Lung (tissue), 12 donors: ENCODE data around the gene DLGAP4. TPM values are rescaled to one million over a fixed set of nuclear protein-coding genes. Genes with fewer than 3 reads are reported as not detected.
"Not testable (repeated sequence)": the region's sequence is repeated elsewhere in the genome, so short reads cannot be mapped to it uniquely, and the experiment has no call there.

Experiments
- ATAC-seq: fragments of 200-7000 bp; cut with Tn5 transposase; one replicate; pipeline ENCODE4 v1.9.1; 2020; ENCODE audit warnings: moderate number of reproducible peaks; ENCODE audit not compliant: insufficient read depth, low FRiP score
- DNase-seq, 3 donors: peaks; one replicate each; pipeline ENCODE4 v3.0.0-alpha.2; 2013 to 2017
- H3K27ac ChIP-seq, 2 donors: one replicate each; pipeline ENCODE4 v1.5.1; 2013; ENCODE audit warnings: mild to moderate bottlenecking in 2 of 2, moderate library complexity in 2 of 2, control low read depth in 1 of 2, inconsistent platforms in 1 of 2, low read depth in 1 of 2, low read length in 1 of 2
- H3K27me3 ChIP-seq, 3 donors: one replicate each; pipeline ENCODE4 v1.5.1; 2013; ENCODE audit warnings: low read length in 2 of 3; ENCODE audit not compliant: control insufficient read depth in 3 of 3, insufficient read depth in 3 of 3
- H3K36me3 ChIP-seq, 4 donors: one replicate each; pipeline ENCODE4 v1.5.1; 2013; ENCODE audit warnings: low read length in 4 of 4, mild to moderate bottlenecking in 1 of 4, moderate library complexity in 1 of 4; ENCODE audit not compliant: control insufficient read depth in 4 of 4, insufficient read depth in 4 of 4
- H3K4me1 ChIP-seq, 5 donors: one replicate each; pipeline ENCODE4 v1.5.1; 2013; ENCODE audit warnings: low read length in 5 of 5, mild to moderate bottlenecking in 2 of 5, moderate library complexity in 1 of 5; ENCODE audit not compliant: control insufficient read depth in 5 of 5, insufficient read depth in 5 of 5
- H3K4me3 ChIP-seq: one replicate; pipeline ENCODE4 v1.5.1; 2013; ENCODE audit warnings: mild to moderate bottlenecking, control low read depth, moderate library complexity
- H3K9ac ChIP-seq, 2 donors: one replicate each; pipeline ENCODE4 v1.5.1; 2013; ENCODE audit warnings: low read length in 2 of 2, control low read depth in 1 of 2; ENCODE audit not compliant: insufficient read depth in 1 of 2
- H3K9me3 ChIP-seq, 4 donors: one replicate each; pipeline ENCODE4 v1.5.1; 2013; ENCODE audit warnings: low read length in 3 of 4, mild to moderate bottlenecking in 1 of 4, moderate library complexity in 1 of 4; ENCODE audit not compliant: control insufficient read depth in 4 of 4, insufficient read depth in 3 of 4
- WGBS, 2 donors: extraction: QIAGEN DNeasy Blood & Tissue Kit; methylation state at CpG; one replicate each; pipeline ENCODE4 v1.1.7; 2013; 5-methylcytosine and 5-hydroxymethylcytosine counted together
- polyA plus RNA-seq, 2 donors: library from polyadenylated mRNA; stranded (reverse); fragments of 200-250 nt; gene quantifications; one replicate each; pipeline ENCODE4 v1.2.1, GENCODE V29; 2013
- total RNA-seq, 2 donors: library from RNA; depleted of rRNA in 1 of 2; stranded (reverse); fragments of >200 nt in 1 of 2; gene quantifications; one replicate each; pipeline ENCODE4 v1.2.1, GENCODE V29; 2014 to 2021
- TF ChIP-seq, protein P1 (sequence below): IDR thresholded peaks from 2 replicates; pipeline ENCODE4 v1.5.1; 2012; ENCODE audit warnings: mild to moderate bottlenecking; ENCODE audit errors: control extremely low read depth, extremely low read depth
- donor health status: control.
- donor health status: control.
- donor health status: Bipolar disorder and iron deficiency.
- donor health status: healthy.
- donor health status: DM: yes; HTN: yes; CAD: no.

The DLGAP4 gene
- total and polyA plus RNA-seq, 4 donors: 34.6 to 67.6 (median 35.8) TPM

DNA sequence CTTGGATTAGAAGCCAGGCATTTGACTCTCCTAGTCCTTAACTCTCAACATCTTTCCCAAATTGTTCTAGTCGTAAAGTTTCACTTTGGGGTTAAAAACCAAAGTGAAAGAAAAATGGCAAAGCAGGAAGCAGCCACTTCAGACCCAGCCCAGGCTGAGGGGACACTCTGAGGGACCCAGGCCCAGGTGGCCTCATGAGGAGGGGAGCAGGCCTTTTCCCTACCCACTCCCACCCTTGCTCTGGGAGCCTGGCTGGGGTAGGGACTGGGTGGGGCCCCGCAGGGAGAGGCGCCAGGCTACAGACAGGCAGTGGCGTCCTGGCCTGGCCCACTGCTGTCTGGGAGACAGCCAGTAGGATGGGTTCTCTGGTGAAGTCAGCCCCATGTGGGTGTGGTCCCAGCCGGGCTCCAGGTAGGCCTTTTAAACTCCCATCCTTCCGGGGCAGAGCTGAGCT lies 166.5 kb downstream of the DLGAP4 start:
- H3K4me1 ChIP-seq: peaks cover 31 to 49% (median 46%) of the 10 kb centered on the region in 5 donors
- H3K9ac ChIP-seq: peak overlapping the region in 1 of 2 donors; percentile 23
- ATAC-seq (peak; percentile 64), DNase-seq (no peak)
- H3K27ac ChIP-seq: peak overlapping the region; percentile 14 to 80
- peaks cover 0 to 3% (median 0%) of the 10 kb centered on the region in 4 donors for H3K36me3 ChIP-seq
- WGBS, 2 donors: 13 to 23% methylated on average over 6 of the region's 6 CpGs
- TF ChIP-seq, protein P1, sequence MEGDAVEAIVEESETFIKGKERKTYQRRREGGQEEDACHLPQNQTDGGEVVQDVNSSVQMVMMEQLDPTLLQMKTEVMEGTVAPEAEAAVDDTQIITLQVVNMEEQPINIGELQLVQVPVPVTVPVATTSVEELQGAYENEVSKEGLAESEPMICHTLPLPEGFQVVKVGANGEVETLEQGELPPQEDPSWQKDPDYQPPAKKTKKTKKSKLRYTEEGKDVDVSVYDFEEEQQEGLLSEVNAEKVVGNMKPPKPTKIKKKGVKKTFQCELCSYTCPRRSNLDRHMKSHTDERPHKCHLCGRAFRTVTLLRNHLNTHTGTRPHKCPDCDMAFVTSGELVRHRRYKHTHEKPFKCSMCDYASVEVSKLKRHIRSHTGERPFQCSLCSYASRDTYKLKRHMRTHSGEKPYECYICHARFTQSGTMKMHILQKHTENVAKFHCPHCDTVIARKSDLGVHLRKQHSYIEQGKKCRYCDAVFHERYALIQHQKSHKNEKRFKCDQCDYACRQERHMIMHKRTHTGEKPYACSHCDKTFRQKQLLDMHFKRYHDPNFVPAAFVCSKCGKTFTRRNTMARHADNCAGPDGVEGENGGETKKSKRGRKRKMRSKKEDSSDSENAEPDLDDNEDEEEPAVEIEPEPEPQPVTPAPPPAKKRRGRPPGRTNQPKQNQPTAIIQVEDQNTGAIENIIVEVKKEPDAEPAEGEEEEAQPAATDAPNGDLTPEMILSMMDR: no peak
- no peaks in the 10 kb centered on the region for H3K9me3 ChIP-seq
- H3K4me3 ChIP-seq: no peak overlapping the region
- no peaks in the 10 kb centered on the region for H3K27me3 ChIP-seq

DNA sequence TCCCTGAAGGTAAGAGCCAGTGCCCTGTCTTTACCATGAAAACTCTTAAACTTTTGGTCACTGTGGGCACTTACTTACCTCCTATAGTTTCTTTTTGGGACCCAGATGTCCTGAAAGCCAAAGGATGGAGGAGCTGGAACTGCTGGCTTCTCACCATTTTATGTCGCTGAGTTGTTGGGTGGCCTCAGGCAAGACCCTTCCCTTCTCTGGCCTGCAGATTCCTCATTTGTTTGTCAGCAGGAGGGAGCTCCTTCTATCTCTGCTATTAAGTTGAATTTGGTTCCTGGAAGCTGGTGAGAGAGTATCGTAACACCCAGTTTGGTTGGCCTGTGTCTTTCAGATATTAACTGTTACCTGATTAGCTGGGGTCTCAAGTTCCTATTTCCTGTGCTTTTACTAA lies 167.0 kb downstream of the DLGAP4 start:
- DNase-seq (no peak), ATAC-seq (no peak)
- Histone ChIP-seq H3K9ac (peak overlapping the region in 1 of 2 donors; percentile 23), H3K4me3 (no peak overlapping the region), H3K4me1 (peaks cover 26 to 47% (median 43%) of the 10 kb centered on the region in 5 donors), H3K27me3 (no peaks in the 10 kb centered on the region), H3K36me3 (peaks cover 0 to 5% (median 0%) of the 10 kb centered on the region in 4 donors), H3K27ac (peak overlapping the region; percentile 14 to 80), H3K9me3 (no peaks in the 10 kb centered on the region)
- WGBS, 2 donors: 73 to 82% methylated on average over 2 of the region's 2 CpGs
- TF ChIP-seq, protein P1: no peak

DNA sequence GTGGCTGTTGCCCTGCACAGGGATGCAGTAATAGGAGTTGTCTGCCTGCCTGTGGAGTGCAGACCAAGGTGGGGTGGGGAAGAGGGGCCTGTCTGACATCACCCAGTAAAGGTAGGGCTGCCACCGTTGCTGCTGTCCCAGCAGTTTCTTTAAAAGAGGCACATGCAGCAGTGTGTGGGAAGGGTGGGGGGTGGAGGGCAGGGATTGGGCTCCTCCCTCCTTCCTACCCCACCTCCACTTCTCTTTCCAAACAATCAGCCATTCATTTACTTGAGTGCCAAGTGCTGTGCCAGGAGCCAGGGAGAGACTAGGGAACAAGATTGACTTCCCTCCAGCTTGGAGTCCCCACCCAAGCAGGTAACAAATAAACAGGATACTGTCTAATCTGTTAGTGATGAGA lies 168.4 kb downstream of the DLGAP4 start:
- Histone ChIP-seq H3K27ac (peak overlapping the region; percentile 55 to 75), H3K4me3 (no peak overlapping the region), H3K36me3 (peaks cover 0 to 6% (median 0%) of the 10 kb centered on the region in 4 donors), H3K4me1 (peaks cover 22 to 48% (median 38%) of the 10 kb centered on the region in 5 donors), H3K27me3 (no peaks in the 10 kb centered on the region), H3K9ac (no peak overlapping the region), H3K9me3 (no peaks in the 10 kb centered on the region)
- TF ChIP-seq, protein P1: no peak
- WGBS, 2 donors: 15 to 57% methylated on average over 1 of the region's 1 CpG
- peak in 2 of 3 donors; percentile 33 to 51 for DNase-seq
- ATAC-seq: no peak

DNA sequence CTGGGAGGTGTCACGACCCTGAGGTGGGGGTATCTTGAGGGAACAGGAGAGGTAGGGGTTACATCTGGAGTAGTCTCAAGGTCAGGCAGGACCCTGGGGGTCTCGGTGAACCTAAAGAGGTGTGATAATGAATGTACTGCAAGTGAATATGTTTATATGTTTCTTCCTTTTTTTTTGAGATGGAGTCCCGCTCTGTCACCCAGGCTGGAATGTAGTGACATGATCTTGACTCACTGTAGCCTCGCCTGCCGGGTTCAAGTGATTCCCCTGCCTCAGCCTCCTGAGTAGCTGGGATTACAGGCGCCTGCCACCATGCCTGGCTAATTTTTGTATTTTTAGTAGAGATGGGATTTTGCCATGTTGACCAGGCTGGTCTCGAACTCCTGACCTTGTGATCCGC lies 168.9 kb downstream of the DLGAP4 start:
- Histone ChIP-seq H3K4me1 (peaks cover 20 to 45% (median 34%) of the 10 kb centered on the region in 5 donors), H3K27ac (peak overlapping the region; percentile 55 to 75)
- not testable (repeated sequence) for ATAC-seq, H3K9ac ChIP-seq, H3K9me3 ChIP-seq, H3K36me3 ChIP-seq, DNase-seq, H3K27me3 ChIP-seq, H3K4me3 ChIP-seq
- WGBS, 2 donors: 75 to 85% methylated on average over 8 of the region's 8 CpGs
